ENCODE measurements around the gene PLEKHG3.

DNA sequence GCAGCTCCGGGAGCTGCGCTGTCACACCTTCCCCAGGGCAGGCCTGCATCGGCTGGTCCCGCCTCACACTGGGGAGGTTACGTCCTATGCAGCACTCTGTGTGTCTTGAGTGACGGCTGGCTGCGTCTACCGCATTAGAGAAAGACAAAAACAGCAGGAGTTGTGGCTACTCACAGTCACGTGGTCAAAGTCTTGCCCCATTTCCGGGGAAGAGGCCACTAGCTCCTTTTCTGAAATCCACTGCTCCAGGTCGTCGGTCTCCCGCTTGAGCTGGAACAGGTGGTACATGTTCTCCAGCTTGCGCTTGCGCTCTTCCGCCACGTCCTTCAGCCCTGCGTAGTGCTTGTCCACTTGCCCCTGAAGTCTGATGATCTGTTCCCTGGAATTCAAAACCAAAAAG lies 68.8 kb downstream of the PLEKHG3 start:
- TF ChIP-seq, protein P1, sequence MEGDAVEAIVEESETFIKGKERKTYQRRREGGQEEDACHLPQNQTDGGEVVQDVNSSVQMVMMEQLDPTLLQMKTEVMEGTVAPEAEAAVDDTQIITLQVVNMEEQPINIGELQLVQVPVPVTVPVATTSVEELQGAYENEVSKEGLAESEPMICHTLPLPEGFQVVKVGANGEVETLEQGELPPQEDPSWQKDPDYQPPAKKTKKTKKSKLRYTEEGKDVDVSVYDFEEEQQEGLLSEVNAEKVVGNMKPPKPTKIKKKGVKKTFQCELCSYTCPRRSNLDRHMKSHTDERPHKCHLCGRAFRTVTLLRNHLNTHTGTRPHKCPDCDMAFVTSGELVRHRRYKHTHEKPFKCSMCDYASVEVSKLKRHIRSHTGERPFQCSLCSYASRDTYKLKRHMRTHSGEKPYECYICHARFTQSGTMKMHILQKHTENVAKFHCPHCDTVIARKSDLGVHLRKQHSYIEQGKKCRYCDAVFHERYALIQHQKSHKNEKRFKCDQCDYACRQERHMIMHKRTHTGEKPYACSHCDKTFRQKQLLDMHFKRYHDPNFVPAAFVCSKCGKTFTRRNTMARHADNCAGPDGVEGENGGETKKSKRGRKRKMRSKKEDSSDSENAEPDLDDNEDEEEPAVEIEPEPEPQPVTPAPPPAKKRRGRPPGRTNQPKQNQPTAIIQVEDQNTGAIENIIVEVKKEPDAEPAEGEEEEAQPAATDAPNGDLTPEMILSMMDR (IDR thresholded peaks at IDR 0.05): no peak
- TF ChIP-seq EZH2 (IDR thresholded peaks at IDR 0.05): no peak

Data from neural progenitor cell (in vitro differentiated cells).